K562 (cell line): ENCODE data around the gene FZD10. TPM values are rescaled to one million over a fixed set of nuclear protein-coding genes. Genes with fewer than 3 reads are reported as not detected.
A peak's percentile ranks its signal among the peaks of the same experiment; 100 is the strongest.

Experiments
- ATAC-seq: fragments of 200-7000 bp; cut with Tn5 transposase; 3 replicates; pipeline ENCODE4 v1.9.1; 2020; ENCODE audit warnings: moderate library complexity
- BruUV-seq: library from RNA; stranded (reverse); fragments of 400-500 nt; replicated peaks from 2 replicates; lab custom pipeline; 2021; lab: Mats Ljungman, UMichigan
- CTCF ChIA-PET: fragments of 300-600 bp; formaldehyde crosslinking; extraction: SDS; loops from one replicate; lab custom pipeline; 2021; ENCODE audit warnings: low intra/inter-chr PET ratio; lab: Yijun Ruan, JAX
- POLR2A ChIA-PET: fragments of 300-600, 350-650 bp; sonication (Branson Sonifier 250); formaldehyde crosslinking; extraction: SDS; loops from one replicate; lab custom pipeline; 2021; ENCODE audit warnings: antibody characterized with exemption, inconsistent platforms; lab: Yijun Ruan, JAX
- DNase-seq, 4 experiments: peaks; one replicate each; pipeline versions ENCODE4 v3.0.0 to v3.0.0-alpha.2; 2011 to 2018; ENCODE audit warnings: low spot score in 3 of 4, mixed read lengths in 3 of 4; ENCODE audit errors: extremely low read depth in 1 of 4
- FAIRE-seq: peaks from 2 replicates; lab custom pipeline; 2011; peaks lifted over from hg19 to GRCh38; lab: Jason Lieb, UNC
- H2AFZ ChIP-seq: 2 replicates; pipeline ENCODE4 v1.6.0; 2011; ENCODE audit warnings: low read depth, low read length, control low read depth, inconsistent platforms
- H3K27ac ChIP-seq: fragments of 200-600 bp; 3 replicates; pipeline ENCODE4 v1.8.0; 2011; ENCODE audit warnings: low read depth, mild to moderate bottlenecking, control low read depth, inconsistent platforms, low read length, moderate library complexity, mixed read lengths; ENCODE audit errors: extremely low read depth
- H3K27me3 ChIP-seq, 2 experiments: fragments of 300-600 bp in 1 of 2; 2 replicates in 1 of 2; 3 replicates in 1 of 2; pipeline versions ENCODE4 v1.6.0 to v1.8.0; 2011; ENCODE audit warnings: inconsistent platforms in 2 of 2, low read length in 2 of 2, mild to moderate bottlenecking in 1 of 2, mixed read lengths in 1 of 2, moderate library complexity in 1 of 2; ENCODE audit not compliant: control insufficient read depth in 2 of 2, insufficient read depth in 2 of 2
- H3K36me3 ChIP-seq: fragments of 300-600 bp; 3 replicates; pipeline ENCODE4 v1.8.0; 2011; ENCODE audit warnings: mild to moderate bottlenecking, low read length, inconsistent platforms; ENCODE audit not compliant: control insufficient read depth, insufficient read depth
- H3K4me1 ChIP-seq, 2 experiments: fragments of 200-600 bp in 1 of 2; replicated peaks in 1 of 2; 2 replicates in 1 of 2; 3 replicates in 1 of 2; pipeline versions ENCODE4 v1.5.1 to v1.8.0; 2011; ENCODE audit warnings: inconsistent platforms in 2 of 2, low read length in 2 of 2, mild to moderate bottlenecking in 1 of 2, mixed read lengths in 1 of 2, moderate library complexity in 1 of 2; ENCODE audit not compliant: control insufficient read depth in 2 of 2, insufficient read depth in 2 of 2
- H3K4me2 ChIP-seq: 2 replicates; pipeline ENCODE4 v1.6.1; 2011; ENCODE audit warnings: low read length, control low read depth, inconsistent platforms, mixed read lengths; ENCODE audit not compliant: insufficient read depth
- H3K4me3 ChIP-seq: fragments of 200-600 bp; sonication (generic), shearing (Covaris generic); 2 replicates; pipeline ENCODE4 v1.5.1; 2016; ENCODE audit warnings: control low read depth, inconsistent platforms
- H3K79me2 ChIP-seq: fragments of 200-600 bp; 3 replicates; pipeline ENCODE4 v1.8.0; 2011; ENCODE audit warnings: low read length, inconsistent platforms; ENCODE audit not compliant: control insufficient read depth, insufficient read depth
- H3K9ac ChIP-seq, 2 experiments: 2 replicates each; pipeline versions ENCODE4 v1.6.0 to v1.6.1; 2011; ENCODE audit warnings: low read depth in 2 of 2, low read length in 2 of 2, control low read depth in 1 of 2, inconsistent platforms in 1 of 2, mild to moderate bottlenecking in 1 of 2, mixed read lengths in 1 of 2; ENCODE audit not compliant: insufficient read depth in 1 of 2
- H3K9me1 ChIP-seq: one replicate; pipeline ENCODE4 v1.6.0; 2011; ENCODE audit warnings: inconsistent platforms, mild to moderate bottlenecking, low read length, moderate library complexity; ENCODE audit not compliant: control insufficient read depth, insufficient read depth
- H3K9me3 ChIP-seq: replicated peaks from 2 replicates; pipeline ENCODE4 v1.5.1; 2011; ENCODE audit warnings: low read depth, low read length, inconsistent platforms; ENCODE audit not compliant: control insufficient read depth, insufficient read depth
- H4K20me1 ChIP-seq: replicated peaks from 2 replicates; pipeline ENCODE4 v1.6.1; 2011; ENCODE audit warnings: low read length, inconsistent platforms, mixed read lengths; ENCODE audit not compliant: control insufficient read depth, insufficient read depth
- ESRRA ChIP-seq: fragments of 450-650 bp; IDR thresholded peaks from 2 replicates; pipeline ENCODE4 v1.6.1; 2014; ENCODE audit warnings: low read depth, mild to moderate bottlenecking, moderate library complexity, borderline replicate concordance
- PREB ChIP-seq: sonication (generic); formaldehyde crosslinking; IDR thresholded peaks from 2 replicates; pipeline ENCODE4 v1.8.1; 2023; ENCODE audit warnings: mild to moderate bottlenecking, missing genetic modification reagents
- RBM25 ChIP-seq: fragments of 200-400 bp; formaldehyde crosslinking; IDR thresholded peaks from 2 replicates; pipeline ENCODE4 v1.6.1; 2018; ENCODE audit warnings: low read length, low read depth, moderate library complexity; ENCODE audit not compliant: severe bottlenecking
- WGBS: fragments of 100-300 bp; shearing (Covaris generic); methylation state at CpG from one replicate; pipeline ENCODE4 v1.1.6; 2016; ENCODE audit warnings: low coverage, mixed read lengths; ENCODE audit not compliant: insufficient coverage; ENCODE audit errors: missing lambda C conversion rate; 5-methylcytosine and 5-hydroxymethylcytosine counted together
- in situ Hi-C: fragments of 300-500 bp; cut with MboI; formaldehyde crosslinking; loops from 4 replicates; pipeline ENCODE4 v1.15.0; 2018; ENCODE audit warnings: inconsistent platforms, mixed read lengths
- intact Hi-C: fragments of 100-400 bp; cut with micrococcal nuclease; formaldehyde crosslinking; loops from 2 replicates; pipeline ENCODE4 v1.14.2; 2022
- polyA plus RNA-seq, 8 experiments: library from polyadenylated mRNA; depleted of rRNA in 4 of 8; stranded (reverse) in 5 of 8; unstranded in 3 of 8; fragments of >200 nt; fragmentation: Nextera tagmentation in 2 of 8; fragmentation: Illumina TruSeq in 1 of 8; extraction: Ambion mirVana in 2 of 8; extraction: Trizol in 1 of 8; gene quantifications; 2 replicates each; pipeline versions ENCODE4 v1.2.1 to v1.2.3, GENCODE V29; 2011 to 2014; ENCODE audit warnings: inconsistent platforms in 1 of 8, missing spikeins in 1 of 8
- total RNA-seq, 7 experiments: library from RNA; depleted of rRNA in 6 of 7; stranded (reverse); fragments of >200 nt in 6 of 7; fragmentation: Illumina TruSeq in 2 of 7; extraction: Trizol in 2 of 7; gene quantifications; 2 replicates each; pipeline versions ENCODE4 v1.2.1 to v1.2.3, GENCODE V29; 2011 to 2021; ENCODE audit warnings: low replicate concordance in 1 of 7

FZD10 gene
- total and polyA plus RNA-seq, 9 of the 15 experiments (the other 6 are each of a cell fraction or from before 2014, with no cell fraction given): not detected

GRCh38 chr12:130141105-130141504 lies 21.2 kb upstream of the FZD10 start:
- ATAC-seq (no peak), FAIRE-seq (no peak), DNase-seq (no peak)
- CTCF ChIA-PET: no interaction called here
- H3K4me1 ChIP-seq: no peaks in the 10 kb centered on the region
- no peaks in the 10 kb centered on the region for H3K79me2 ChIP-seq
- no peak overlapping the region for H3K4me2 ChIP-seq
- H3K9ac ChIP-seq: no peak overlapping the region
- H3K4me3 ChIP-seq: no peak overlapping the region
- no peaks in the 10 kb centered on the region for H3K36me3 ChIP-seq
- in situ Hi-C loops: no loop called here
- WGBS: under 1% methylated on average over 11 of the region's 11 CpGs
- BruUV-seq: no TSS peak
- peaks cover 6% of the 10 kb centered on the region; the same call in 1 of the 2 replicates for H4K20me1 ChIP-seq
- H3K9me3 ChIP-seq: no peaks in the 10 kb centered on the region
- no peaks in the 10 kb centered on the region for H3K9me1 ChIP-seq
- POLR2A ChIA-PET: no interaction called here
- intact Hi-C loops: no loop called here
- peaks cover 14 to 82% of the 10 kb centered on the region in 2 experiments for H3K27me3 ChIP-seq
- TF ChIP-seq PREB (CRISPR knock-in tag) (no peak), ESRRA (0 out of 2 replicates have a peak, but pooled peaks have one; percentile 49), RBM25 (peak; percentile 86)
- TF ChIP-seq, all 486 proteins: peak for 2
- no peak overlapping the region for H2AFZ ChIP-seq
- H3K27ac ChIP-seq: no peak overlapping the region
